Measurements from ENCODE around the gene GPC3.
"Not testable (repeated sequence)": the region's sequence is repeated elsewhere in the genome, so short reads cannot be mapped to it uniquely, and the experiment has no call there.

Gene GPC3

GRCh38 chrX:133537142-133537541 lies 448.3 kb downstream of the GPC3 start:
- DNase-seq (ENCODE audit: low read depth, low spot score), result no peak
- WGBS (ENCODE audit: insufficient coverage, insufficient read length), result no CpG with 5 or more reads among the region's 3 CpGs
- H3K36me3 ChIP-seq (ENCODE audit: control insufficient read depth, insufficient read depth, low read length), result no peaks in the 10 kb centered on the region
- no peak overlapping the region for H3K27ac ChIP-seq (ENCODE audit: low read length)
- no peaks in the 10 kb centered on the region; the same call in 1 of the 2 replicates for H3K4me1 ChIP-seq (ENCODE audit: control insufficient read depth, insufficient read depth, low read length)
- no peaks in the 10 kb centered on the region for H3K27me3 ChIP-seq (ENCODE audit: control insufficient read depth, insufficient read depth, low read length)
- H3K9me3 ChIP-seq (ENCODE audit: control insufficient read depth, insufficient read depth, low read length), result no peaks in the 10 kb centered on the region
- no peak overlapping the region for H3K4me3 ChIP-seq (ENCODE audit: low read length)

- H3K9me3 ChIP-seq (ENCODE audit: control insufficient read depth, insufficient read depth, low read length), result no peaks in the 10 kb centered on the region
- no peaks in the 10 kb centered on the region for H3K27me3 ChIP-seq (ENCODE audit: control insufficient read depth, insufficient read depth, low read length)
- no peaks in the 10 kb centered on the region; the same call in 1 of the 2 replicates for H3K4me1 ChIP-seq (ENCODE audit: control insufficient read depth, insufficient read depth, low read length)
- no peak for DNase-seq (ENCODE audit: low read depth, low spot score)
- H3K4me3 ChIP-seq (ENCODE audit: low read length), result no peak overlapping the region
- no peak overlapping the region for H3K27ac ChIP-seq (ENCODE audit: low read length)
- no CpG with 5 or more reads among the region's 2 CpGs for WGBS (ENCODE audit: insufficient coverage, insufficient read length)
- no peaks in the 10 kb centered on the region for H3K36me3 ChIP-seq (ENCODE audit: control insufficient read depth, insufficient read depth, low read length)
Measured at GRCh38 chrX:133535066-133535465, 450.3 kb downstream of the GPC3 start.

DNA sequence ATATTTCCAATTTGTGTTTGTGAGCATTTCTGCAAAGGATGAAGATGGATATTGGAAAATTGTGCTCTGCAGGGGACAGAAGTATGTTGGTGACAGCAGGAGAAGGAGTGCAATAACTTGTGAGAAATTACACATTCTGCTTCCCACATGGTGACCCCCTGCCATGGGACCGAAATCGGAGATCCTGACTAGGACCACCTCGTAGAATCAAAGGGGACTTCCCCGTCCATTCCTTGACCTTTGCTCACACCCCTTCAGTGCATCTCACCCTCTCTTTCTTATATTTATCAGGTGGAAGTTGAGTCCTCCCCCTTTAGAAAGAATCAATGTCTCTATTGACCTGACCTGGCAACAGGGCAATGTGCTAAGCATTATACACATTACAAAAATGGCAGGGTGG lies 451.2 kb downstream of the GPC3 start:
- no peaks in the 10 kb centered on the region for H3K36me3 ChIP-seq (ENCODE audit: control insufficient read depth, insufficient read depth, low read length)
- no peaks in the 10 kb centered on the region for H3K9me3 ChIP-seq (ENCODE audit: control insufficient read depth, insufficient read depth, low read length)
- H3K4me1 ChIP-seq (ENCODE audit: control insufficient read depth, insufficient read depth, low read length), result no peaks in the 10 kb centered on the region; the same call in 1 of the 2 replicates
- no peaks in the 10 kb centered on the region for H3K27me3 ChIP-seq (ENCODE audit: control insufficient read depth, insufficient read depth, low read length)
- H3K27ac ChIP-seq (ENCODE audit: low read length), result no peak overlapping the region
- no CpG with 5 or more reads among the region's 4 CpGs for WGBS (ENCODE audit: insufficient coverage, insufficient read length)
- no peak for DNase-seq (ENCODE audit: low read depth, low spot score)
- no peak overlapping the region for H3K4me3 ChIP-seq (ENCODE audit: low read length)

GRCh38 chrX:133533249-133533648 lies 452.1 kb downstream of the GPC3 start:
- Histone ChIP-seq H3K36me3 (ENCODE audit: control insufficient read depth, insufficient read depth, low read length) (no peaks in the 10 kb centered on the region), H3K27ac (ENCODE audit: low read length) (no peak overlapping the region), H3K4me3 (ENCODE audit: low read length) (no peak overlapping the region), H3K9me3 (ENCODE audit: control insufficient read depth, insufficient read depth, low read length) (no peaks in the 10 kb centered on the region), H3K27me3 (ENCODE audit: control insufficient read depth, insufficient read depth, low read length) (no peaks in the 10 kb centered on the region), H3K4me1 (ENCODE audit: control insufficient read depth, insufficient read depth, low read length) (no peaks in the 10 kb centered on the region; the same call in 1 of the 2 replicates)
- DNase-seq (ENCODE audit: low read depth, low spot score), result no peak
- WGBS (ENCODE audit: insufficient coverage, insufficient read length), result no CpG with 5 or more reads among the region's 3 CpGs

DNA sequence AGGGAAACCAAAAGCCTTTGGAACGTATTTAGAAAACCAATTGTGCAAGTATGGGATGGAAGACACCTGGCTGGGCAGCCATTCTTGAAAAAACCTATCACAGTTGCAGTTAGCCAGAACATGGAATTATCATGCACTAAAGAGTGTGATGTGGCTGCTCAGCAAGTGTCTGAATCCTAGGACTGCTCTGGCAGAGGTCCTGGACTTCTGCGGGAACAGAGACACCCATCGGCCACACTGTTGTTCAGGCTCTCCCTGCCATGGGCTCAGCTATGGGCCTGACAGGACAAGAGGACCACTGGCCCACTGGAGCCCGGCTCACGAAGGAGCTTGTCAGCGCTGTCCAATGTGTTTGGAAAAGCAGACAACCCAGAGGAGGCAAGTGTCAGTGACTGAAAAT lies 454.4 kb downstream of the GPC3 start:
- Histone ChIP-seq H3K9me3 (ENCODE audit: control insufficient read depth, insufficient read depth, low read length) (no peaks in the 10 kb centered on the region), H3K4me3 (ENCODE audit: low read length) (no peak overlapping the region), H3K4me1 (ENCODE audit: control insufficient read depth, insufficient read depth, low read length) (no peaks in the 10 kb centered on the region), H3K27me3 (ENCODE audit: control insufficient read depth, insufficient read depth, low read length) (no peaks in the 10 kb centered on the region), H3K36me3 (ENCODE audit: control insufficient read depth, insufficient read depth, low read length) (no peaks in the 10 kb centered on the region), H3K27ac (ENCODE audit: low read length) (no peak overlapping the region)
- no peak for DNase-seq (ENCODE audit: low read depth, low spot score)
- no CpG with 5 or more reads among the region's 6 CpGs for WGBS (ENCODE audit: insufficient coverage, insufficient read length)

- no peaks in the 10 kb centered on the region for H3K4me1 ChIP-seq (ENCODE audit: control insufficient read depth, insufficient read depth, low read length)
- DNase-seq (ENCODE audit: low read depth, low spot score), result no peak
- no peaks in the 10 kb centered on the region for H3K27me3 ChIP-seq (ENCODE audit: control insufficient read depth, insufficient read depth, low read length)
- WGBS (ENCODE audit: insufficient coverage, insufficient read length), result no CpG with 5 or more reads among the region's 3 CpGs
- H3K27ac ChIP-seq (ENCODE audit: low read length), result no peak overlapping the region
- H3K9me3 ChIP-seq (ENCODE audit: control insufficient read depth, insufficient read depth, low read length), result no peaks in the 10 kb centered on the region
- no peaks in the 10 kb centered on the region for H3K36me3 ChIP-seq (ENCODE audit: control insufficient read depth, insufficient read depth, low read length)
- no peak overlapping the region for H3K4me3 ChIP-seq (ENCODE audit: low read length)
Measured at GRCh38 chrX:133529578-133529977, 455.8 kb downstream of the GPC3 start.

DNA sequence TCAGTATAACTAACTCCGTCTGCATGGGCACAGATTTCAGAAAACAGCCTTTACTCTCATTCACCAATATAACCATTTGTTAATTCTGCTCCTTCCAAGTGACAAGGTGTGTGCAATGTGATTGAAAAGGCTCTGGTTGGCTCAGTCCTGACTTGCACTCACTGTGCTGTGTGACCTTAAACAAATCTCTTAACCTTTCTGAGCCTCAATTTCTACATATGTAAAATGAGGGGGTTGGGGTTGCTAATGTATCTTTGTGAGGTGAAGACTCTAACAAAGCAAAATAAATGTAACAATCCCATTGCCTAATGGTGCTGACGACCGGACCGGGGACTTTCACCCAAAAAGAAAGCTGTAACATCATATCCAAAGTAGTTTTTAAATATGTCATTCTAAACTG lies 457.6 kb downstream of the GPC3 start:
- Histone ChIP-seq H3K9me3 (ENCODE audit: control insufficient read depth, insufficient read depth, low read length) (no peaks in the 10 kb centered on the region), H3K36me3 (ENCODE audit: control insufficient read depth, insufficient read depth, low read length) (no peaks in the 10 kb centered on the region), H3K4me1 (ENCODE audit: control insufficient read depth, insufficient read depth, low read length) (no peaks in the 10 kb centered on the region), H3K27ac (ENCODE audit: low read length) (no peak overlapping the region), H3K4me3 (ENCODE audit: low read length) (no peak overlapping the region), H3K27me3 (ENCODE audit: control insufficient read depth, insufficient read depth, low read length) (no peaks in the 10 kb centered on the region)
- no peak for DNase-seq (ENCODE audit: low read depth, low spot score)
- WGBS (ENCODE audit: insufficient coverage, insufficient read length), result no CpG with 5 or more reads among the region's 4 CpGs

DNA sequence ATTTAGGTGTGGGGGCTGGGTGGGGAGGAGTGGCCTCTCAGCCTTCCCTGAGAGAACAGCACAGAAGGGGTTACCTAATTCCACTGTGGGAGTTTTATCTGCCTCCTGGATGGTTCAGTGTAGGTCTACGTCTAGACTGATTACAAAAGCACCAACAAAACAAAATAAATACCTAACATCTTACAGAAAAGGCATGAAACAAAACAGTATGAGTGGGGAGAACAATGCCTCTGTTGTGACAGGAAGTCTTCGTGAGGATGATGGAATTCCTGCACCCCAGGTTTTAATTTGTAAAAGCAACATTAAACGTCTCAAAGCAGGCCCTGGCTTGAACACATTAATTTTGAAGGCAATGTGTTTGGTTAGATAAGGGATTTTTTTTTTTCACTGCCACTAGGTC lies 458.0 kb downstream of the GPC3 start:
- H3K36me3 ChIP-seq (ENCODE audit: control insufficient read depth, insufficient read depth, low read length), result no peaks in the 10 kb centered on the region
- no peak for DNase-seq (ENCODE audit: low read depth, low spot score)
- no peaks in the 10 kb centered on the region for H3K27me3 ChIP-seq (ENCODE audit: control insufficient read depth, insufficient read depth, low read length)
- no peaks in the 10 kb centered on the region for H3K4me1 ChIP-seq (ENCODE audit: control insufficient read depth, insufficient read depth, low read length)
- no CpG with 5 or more reads among the region's 3 CpGs for WGBS (ENCODE audit: insufficient coverage, insufficient read length)
- H3K4me3 ChIP-seq (ENCODE audit: low read length), result no peak overlapping the region
- H3K27ac ChIP-seq (ENCODE audit: low read length), result no peak overlapping the region
- H3K9me3 ChIP-seq (ENCODE audit: control insufficient read depth, insufficient read depth, low read length), result no peaks in the 10 kb centered on the region

DNA sequence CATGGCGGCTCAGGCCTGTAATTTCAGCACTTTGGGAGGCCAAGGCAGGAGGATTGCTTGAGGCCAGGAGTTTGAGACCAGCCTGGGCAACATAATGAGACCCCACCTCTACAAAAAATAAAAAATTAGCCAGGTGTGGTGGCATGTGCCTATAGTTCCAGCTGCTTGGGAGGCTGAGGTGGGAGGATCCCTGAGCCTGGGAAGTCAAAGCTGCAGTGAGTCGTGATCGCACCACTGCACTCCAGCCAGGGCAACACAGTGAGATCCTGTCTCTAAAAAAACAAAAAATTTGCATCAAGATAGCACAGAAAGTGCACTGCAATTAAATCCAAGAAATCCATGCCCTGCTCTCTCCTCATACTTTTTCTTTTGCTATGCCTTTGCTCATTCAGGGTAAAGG lies 458.6 kb downstream of the GPC3 start:
- H3K4me3 ChIP-seq (ENCODE audit: low read length); H3K36me3 ChIP-seq (ENCODE audit: control insufficient read depth, insufficient read depth, low read length); H3K27me3 ChIP-seq (ENCODE audit: control insufficient read depth, insufficient read depth, low read length); H3K9me3 ChIP-seq (ENCODE audit: control insufficient read depth, insufficient read depth, low read length); H3K27ac ChIP-seq (ENCODE audit: low read length); DNase-seq (ENCODE audit: low read depth, low spot score); H3K4me1 ChIP-seq (ENCODE audit: control insufficient read depth, insufficient read depth, low read length): not testable (repeated sequence)
- no CpG with 5 or more reads among the region's 3 CpGs for WGBS (ENCODE audit: insufficient coverage, insufficient read length)

- Histone ChIP-seq H3K36me3 (ENCODE audit: control insufficient read depth, insufficient read depth, low read length) (no peaks in the 10 kb centered on the region), H3K4me3 (ENCODE audit: low read length) (no peak overlapping the region), H3K9me3 (ENCODE audit: control insufficient read depth, insufficient read depth, low read length) (no peaks in the 10 kb centered on the region), H3K27ac (ENCODE audit: low read length) (no peak overlapping the region), H3K27me3 (ENCODE audit: control insufficient read depth, insufficient read depth, low read length) (no peaks in the 10 kb centered on the region), H3K4me1 (ENCODE audit: control insufficient read depth, insufficient read depth, low read length) (no peaks in the 10 kb centered on the region)
- no CpG with 5 or more reads among the region's 7 CpGs for WGBS (ENCODE audit: insufficient coverage, insufficient read length)
- no peak for DNase-seq (ENCODE audit: low read depth, low spot score)
Measured at GRCh38 chrX:133523526-133523925, 461.9 kb downstream of the GPC3 start.

DNA sequence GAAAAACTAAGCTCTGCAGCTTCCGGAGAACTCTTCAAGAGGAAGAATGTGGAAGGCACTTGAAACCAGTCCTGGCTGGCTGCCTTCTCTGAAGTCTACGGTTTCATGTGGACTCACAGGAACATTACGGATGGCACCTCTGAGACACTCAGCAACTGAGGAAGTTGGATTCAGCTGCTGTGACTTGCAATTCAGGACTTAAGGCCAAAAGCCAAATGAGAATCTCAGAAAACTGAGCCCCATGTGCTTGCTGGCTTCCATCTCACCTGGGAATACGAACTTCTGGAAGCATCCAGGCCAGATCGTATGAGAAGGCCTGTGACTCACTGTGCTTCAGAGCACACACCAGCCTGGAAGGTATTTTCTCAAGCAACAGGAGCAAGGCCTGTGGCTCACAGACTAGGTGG lies 462.3 kb downstream of the GPC3 start:
- no peaks in the 10 kb centered on the region for H3K27me3 ChIP-seq (ENCODE audit: control insufficient read depth, insufficient read depth, low read length)
- H3K27ac ChIP-seq (ENCODE audit: low read length), result no peak overlapping the region
- no peaks in the 10 kb centered on the region for H3K36me3 ChIP-seq (ENCODE audit: control insufficient read depth, insufficient read depth, low read length)
- no CpG with 5 or more reads among the region's 5 CpGs for WGBS (ENCODE audit: insufficient coverage, insufficient read length)
- DNase-seq (ENCODE audit: low read depth, low spot score), result no peak
- H3K9me3 ChIP-seq (ENCODE audit: control insufficient read depth, insufficient read depth, low read length), result no peaks in the 10 kb centered on the region
- H3K4me1 ChIP-seq (ENCODE audit: control insufficient read depth, insufficient read depth, low read length), result no peaks in the 10 kb centered on the region
- no peak overlapping the region for H3K4me3 ChIP-seq (ENCODE audit: low read length)
